NCI-H2196 (cell line): ENCODE measurements around the gene AP1M1.
A peak's percentile ranks its signal among the peaks of the same experiment; 100 is the strongest.

Experiments used
- DNase-seq: peaks from one replicate; lab custom pipeline; 2025; ENCODE audit not compliant: unreplicated experiment; lab: John Stamatoyannopoulos, UW

The AP1M1 gene

DNA sequence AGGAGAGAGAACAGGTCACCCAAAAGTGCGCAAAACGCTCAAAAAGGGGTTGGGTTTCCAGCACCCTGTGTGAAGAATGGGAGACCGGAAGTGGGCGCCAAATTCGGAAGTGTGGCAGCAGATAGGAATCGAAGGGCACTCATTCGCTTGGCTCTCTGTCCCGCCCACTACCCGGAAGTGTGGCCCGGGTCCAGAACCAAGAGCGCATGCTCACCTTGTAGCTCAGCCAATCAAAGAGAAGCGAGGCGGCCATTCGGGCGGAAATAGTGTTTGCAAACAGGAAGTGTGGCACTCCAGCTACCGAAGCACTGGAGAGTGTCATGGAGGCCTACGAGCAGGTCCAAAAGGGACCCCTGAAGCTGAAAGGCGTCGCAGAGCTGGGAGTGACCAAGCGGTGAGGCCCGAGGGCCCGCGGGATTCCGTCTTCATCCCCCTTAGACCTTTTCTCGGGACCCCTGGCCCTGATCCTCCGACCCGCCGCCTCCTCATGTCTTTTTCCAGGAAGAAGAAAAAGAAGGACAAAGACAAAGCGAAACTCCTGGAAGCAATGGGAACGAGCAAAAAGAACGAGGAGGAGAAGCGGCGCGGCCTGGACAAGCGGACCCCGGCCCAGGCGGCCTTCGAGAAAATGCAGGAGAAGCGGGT lies 12.5 kb upstream of the AP1M1 start, which contains the start of gene FAM32A:
TSS of gene FAM32A (plus strand) at position 288 of the 645 bp plus-strand sequence. CDS start at position 321, 33 bp downstream.
- peak; percentile 97 for DNase-seq

DNA sequence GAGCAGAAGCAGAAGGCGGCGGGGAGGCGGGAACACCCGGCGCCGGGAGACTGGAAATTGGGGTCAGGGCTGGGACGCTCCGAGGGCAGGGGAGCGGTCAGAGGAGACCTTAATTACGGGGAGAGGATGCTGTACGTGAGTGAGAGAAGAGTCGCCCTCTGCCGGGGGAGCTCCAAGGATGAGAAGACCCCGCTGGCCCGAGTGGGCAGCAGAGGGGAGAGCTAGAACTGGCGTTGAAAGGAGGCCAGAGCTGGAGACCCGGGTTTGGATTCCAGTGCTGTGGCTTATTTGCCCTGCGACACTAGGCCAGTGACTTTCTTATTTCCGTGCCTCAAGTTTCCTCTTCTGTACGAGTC lies 12.0 kb upstream of the AP1M1 start:
- DNase-seq, result peak; percentile 10

- DNase-seq, result no peak
These were observed 9.2 kb upstream of the AP1M1 start for GRCh38 chr19:16188521-16188920.

GRCh38 chr19:16190198-16190597 lies 7.5 kb upstream of the AP1M1 start:
- DNase-seq, result no peak

GRCh38 chr19:16190736-16191135 lies 7.0 kb upstream of the AP1M1 start:
- no peak for DNase-seq

DNA sequence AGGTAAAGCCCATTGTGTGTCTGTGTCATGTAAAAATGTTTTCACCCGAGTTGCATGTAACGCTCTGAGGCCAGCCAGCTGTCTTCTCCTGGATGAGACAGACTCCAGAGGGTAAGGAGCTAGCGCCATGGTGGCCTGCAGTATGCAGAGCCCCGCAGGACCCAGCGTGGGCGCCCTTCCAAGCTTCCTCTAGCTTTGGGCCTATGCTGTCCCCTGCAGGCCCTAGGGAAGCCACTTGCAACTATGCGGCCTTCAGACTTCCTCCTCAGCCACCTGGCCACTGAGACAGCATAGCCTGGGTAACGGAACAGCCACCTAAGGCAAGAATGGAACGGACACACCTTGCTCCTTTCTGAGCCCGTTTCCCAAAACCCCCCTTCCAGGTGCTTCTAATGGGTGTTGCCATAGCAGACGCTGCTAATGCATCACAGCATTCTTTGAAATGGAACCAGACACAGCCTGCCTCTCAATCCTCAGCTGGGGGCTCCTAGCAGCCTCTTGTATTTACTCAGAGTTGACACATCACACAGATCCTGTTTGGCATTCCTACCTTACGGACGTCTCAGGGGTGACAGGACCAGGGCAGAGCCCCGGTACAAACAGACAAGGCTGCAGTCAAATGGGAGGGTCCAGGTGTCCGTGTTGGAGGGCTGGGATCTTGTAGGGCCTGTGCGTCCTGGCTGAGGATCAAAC lies 6.3 kb upstream of the AP1M1 start:
- DNase-seq, result no peak

DNA sequence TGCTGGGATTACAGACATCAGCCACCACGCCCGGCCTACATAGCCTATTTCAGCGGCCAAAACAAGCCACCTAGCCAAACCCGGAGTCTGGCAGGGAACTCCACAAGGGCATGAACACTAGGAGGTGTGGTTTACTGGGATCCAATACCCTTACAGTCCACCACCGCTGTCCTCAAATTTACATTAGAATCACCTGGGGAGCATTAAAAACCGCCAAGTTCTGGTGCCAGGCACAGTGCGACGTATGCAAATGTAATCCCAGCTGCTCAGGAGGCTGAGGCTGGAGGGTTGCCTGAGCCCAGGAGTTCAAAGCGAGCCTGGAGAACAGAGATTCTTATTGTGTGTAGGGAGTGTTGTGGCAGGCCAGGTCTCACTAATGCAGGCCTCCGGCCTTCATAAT lies 4.2 kb upstream of the AP1M1 start:
- DNase-seq, result no peak

DNA sequence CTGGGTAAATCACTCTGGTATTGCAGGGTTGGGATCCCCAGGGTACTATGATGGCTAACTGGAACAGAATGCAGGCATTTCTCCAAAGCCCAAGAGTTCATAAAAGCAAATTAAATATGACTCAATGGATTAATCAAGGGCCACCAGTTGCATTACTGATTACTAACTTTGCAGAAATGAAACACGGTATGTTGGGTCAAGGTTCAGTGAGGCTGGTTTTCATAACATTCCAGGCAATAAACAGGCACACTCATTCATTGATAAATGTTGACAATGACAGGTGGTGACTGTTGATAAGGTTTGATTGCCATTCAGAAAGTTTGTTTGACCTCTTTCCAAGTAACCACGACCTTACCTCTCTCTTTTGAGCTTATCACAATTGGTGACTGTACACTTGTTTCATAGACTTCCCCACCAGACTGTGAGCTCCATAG lies 506 bp upstream of the AP1M1 start:
- no peak for DNase-seq

DNA sequence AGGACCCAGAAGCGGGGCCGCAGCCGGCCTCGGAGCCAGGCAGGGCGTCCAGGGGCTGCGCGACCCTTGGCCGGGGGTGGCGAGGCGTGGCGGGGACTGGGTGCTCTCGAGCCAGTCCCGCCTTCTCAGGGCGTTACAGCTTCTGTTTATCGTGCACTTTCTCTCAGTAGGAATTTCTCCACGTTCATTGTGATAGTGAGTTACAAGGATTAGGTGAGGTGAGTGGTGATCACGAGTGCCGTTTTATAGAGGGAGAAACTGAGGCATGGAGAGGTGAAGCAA lies 600 bp downstream of the AP1M1 start:
- DNase-seq, result no peak

DNA sequence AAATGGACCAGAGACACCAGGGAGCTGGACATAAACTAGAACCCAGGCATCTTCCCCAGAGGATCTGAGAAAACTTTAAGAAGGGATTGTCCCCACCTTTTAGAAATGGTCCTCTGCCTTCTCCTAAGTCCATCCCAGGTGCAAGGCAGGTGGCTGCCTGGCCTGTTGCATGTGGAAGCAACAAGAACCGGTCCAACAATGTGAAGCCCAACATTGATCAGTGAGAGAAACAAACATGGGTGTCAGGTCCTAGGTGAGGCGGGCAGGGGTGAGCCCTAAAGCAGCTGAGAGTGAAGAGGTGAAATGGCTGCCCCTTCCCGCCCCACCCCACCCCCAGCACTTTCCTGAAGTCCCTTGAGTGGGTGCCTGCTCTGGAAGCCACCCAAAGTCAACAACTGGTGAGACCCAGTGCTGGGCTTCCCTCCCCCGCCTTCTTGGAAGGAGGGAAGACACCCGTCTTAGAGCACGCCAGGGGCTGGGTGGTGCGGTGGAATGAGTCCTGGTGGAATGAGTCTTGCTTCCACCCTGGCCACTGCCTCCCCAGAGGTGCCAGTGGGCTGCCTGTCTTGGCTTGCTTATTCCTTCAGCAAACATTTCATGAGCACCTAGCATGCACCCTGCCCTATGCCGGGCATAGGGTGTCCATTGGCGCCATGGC lies 1.7 kb downstream of the AP1M1 start:
- DNase-seq, result no peak

DNA sequence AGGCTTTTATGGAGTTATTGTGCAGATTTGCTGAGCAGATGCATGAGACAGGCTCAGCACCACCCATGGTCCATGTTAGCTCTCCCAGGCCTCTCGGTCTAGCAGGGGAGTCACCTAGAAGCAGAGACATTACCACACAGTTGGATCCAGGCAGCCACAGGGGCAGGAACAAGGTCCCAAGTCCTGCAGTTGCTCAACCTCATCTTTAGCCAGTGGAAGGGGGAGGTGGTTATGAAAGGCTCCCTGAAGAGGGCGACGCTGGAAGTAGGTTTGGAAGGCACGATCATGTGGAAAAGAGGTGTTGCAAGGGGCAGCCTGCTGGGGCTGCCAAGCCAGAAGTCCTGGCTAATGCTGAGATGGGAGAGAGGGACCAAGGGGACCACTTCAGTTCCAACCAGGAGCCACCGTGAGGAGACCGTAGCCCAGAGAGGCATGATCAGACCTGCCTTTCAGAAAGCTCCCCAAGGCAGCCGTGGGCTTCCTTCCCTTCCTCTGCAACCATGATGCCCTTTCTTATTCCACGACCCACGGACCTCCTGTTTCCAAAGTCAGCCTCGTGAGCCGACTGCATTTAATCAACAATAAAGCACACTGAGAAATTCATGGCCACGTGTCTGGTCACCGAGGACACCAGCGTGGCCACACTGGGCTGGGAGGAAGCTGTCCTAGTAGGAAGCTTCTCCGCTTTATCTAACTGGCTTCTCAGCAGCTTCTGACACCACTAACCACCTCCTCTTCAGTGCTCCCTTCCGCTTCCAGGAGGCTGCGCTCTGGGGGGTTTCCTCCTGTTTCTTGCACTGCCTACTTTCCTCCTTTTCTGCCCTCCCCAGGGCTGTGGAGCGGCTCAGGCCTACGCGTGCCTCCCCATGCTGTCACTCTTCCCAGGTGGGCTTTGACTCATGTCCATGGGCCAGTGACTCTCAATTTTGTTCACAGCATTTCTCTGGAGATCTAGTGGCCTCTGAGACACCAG lies 2.6 kb downstream of the AP1M1 start:
- no peak for DNase-seq

DNA sequence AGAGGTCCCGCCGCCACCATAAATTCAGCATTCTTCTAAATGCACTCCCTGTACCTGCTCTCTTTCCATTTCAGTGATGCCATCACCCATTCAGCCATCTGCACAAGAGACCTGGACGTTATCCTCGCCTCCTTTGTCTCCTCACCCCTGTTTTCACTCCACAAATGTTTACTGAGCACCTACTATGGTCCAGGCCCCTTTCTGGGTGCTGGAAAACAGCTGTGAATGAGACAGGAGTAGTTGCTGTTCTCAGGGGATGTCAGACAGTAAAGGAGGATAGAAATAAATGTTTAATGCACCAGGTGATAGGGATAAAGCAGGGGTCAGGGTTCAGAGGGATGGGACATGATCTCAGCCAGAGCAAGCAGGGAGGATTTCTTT lies 3.3 kb downstream of the AP1M1 start:
- DNase-seq, result no peak

DNA sequence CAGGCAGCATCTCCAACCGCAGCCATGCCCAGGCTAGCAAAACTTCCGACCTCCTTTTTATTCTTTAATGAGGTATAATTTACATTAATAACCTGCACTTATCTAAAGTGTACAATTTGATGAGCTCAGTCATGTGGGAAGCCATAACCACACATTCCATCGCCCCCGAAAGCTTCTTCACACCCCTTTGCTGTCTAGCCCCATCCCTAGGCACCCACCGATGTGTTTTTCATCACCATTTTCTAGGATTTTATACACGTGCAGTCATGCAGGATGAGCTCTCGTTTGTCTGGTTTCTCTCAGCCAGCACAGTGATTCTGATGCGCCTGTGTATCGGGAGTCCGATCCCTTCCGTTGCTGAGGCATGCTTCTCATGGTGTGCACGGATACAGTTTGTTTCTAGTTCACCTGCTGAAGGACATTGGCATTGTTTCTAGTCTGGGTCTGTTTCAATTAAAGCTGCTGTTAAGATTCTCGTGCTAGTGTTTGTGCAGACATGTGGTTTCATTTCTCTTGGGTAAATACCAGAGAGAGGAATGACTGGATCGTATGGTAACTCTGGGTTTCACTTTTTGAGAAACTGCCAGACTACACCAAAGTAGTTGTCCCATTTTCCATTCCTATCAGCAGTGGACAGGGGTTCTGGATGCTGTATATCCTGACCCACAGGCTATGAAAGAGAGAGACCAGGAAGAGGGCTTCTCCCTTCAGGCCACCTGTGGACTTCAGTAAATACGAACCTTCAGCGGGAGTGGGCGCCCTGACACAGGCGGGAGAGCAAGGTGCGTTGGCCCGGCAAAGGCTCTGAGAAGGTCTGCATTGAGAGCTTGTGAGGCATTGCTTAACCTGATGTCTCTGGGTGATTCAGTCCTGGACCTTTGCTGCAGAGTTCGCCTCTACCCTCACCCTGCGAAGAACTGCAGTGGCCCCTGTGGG lies 4.9 kb downstream of the AP1M1 start:
- DNase-seq, result no peak

- no peak for DNase-seq
These were observed 5.7 kb downstream of the AP1M1 start for GRCh38 chr19:16203256-16204004.

DNA sequence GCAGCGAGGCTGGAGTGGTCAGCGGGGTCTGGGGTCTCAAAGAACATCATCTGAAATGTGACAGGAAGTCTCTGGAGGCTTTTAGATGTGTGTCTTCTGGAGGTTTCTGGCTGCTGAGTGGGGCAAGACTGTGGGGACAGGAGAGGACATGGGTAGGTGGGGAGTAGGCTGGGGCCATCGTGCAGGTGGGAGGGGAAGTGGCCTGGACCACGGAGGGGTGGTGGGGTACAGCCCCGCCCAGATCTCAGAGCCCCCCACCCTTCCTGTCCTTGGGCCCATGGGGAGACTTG lies 6.2 kb downstream of the AP1M1 start:
- DNase-seq, result no peak

DNA sequence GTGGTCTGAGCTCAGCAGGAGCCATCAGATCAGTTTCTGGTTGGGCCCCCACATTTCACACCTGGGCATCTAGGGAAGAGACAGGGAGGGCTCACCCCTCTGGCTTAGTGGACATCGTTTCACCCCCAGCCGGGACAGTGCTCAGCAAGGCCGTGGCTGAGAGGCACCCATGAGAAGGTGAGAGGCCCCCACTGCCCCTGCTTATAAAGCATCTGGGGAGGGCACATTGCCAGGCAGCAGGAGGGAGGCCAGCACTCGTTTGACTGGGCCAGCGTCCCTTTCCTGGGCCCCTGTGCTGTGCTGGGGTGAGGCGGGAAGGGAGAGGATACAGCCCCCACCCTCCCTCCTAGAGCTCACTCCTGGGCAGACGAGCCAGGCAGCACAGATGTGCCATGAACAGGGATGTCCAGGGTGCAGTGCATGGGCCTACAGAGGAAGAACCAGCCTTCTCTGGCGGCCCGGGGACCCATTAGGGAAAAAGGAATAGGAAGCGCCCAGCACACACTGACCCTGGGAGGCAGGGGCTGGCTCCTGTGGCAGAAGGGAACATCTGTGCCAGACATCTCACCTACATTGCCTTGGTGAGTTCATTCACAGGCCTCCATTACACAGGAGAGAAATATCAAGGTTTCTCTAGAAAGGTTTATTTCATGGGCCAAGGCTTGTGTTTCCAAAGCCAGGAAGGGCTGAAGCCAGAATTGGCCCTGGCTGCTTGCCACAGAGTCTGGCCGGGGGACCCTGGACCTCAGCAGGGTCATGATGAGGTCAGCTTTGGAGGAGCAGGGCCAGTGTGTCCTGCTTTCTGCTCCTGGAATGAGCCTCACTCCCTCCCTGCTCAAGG lies 7.7 kb downstream of the AP1M1 start:
- no peak for DNase-seq

DNA sequence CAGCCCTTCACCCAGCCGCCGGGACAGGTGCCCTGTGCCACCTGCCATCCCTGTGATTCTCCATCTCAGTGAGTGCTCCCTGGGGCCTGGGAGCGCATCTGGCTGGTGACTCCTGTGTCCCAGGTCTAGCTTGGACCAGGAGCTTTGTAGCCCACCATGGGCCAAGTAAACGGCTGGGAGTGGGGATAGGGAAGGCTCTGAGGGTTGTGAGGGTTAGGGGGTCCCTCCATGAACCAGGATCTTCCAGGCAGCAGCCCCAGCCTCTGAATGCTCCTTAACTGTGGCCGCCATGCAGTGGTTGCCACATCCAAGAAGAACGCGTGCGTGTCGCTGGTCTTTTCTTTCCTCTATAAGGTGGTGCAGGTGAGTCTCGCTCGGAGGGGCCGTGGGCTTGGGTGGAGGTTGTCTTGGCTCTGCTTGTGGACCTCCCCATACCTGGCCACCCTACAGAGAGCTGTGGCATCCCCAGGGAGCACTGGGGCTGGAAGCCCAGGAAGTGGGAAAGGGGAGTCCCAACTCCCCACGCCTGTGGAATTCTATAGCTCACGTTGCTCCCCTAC lies 8.4 kb downstream of the AP1M1 start:
- DNase-seq, result no peak

DNA sequence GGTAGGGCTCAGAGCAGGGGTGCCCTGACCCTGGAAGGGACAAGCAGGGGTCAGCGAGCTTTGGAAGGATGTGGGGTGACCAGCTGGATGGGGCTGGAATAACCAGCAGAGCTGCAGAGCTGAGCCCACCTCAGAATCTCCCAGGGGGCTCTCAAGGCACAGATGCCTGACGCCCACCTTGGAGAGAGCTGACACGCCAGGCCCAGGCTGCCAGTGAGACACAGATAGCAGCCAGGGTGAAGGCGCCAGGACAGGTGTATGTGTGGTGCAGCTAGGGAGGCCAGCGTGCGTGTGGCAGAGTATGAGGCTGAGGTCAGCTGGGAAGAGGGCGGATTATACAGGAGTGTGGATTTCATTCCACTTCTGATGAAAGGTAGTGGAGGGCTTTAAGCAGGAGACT lies 8.9 kb downstream of the AP1M1 start:
- no peak for DNase-seq

DNA sequence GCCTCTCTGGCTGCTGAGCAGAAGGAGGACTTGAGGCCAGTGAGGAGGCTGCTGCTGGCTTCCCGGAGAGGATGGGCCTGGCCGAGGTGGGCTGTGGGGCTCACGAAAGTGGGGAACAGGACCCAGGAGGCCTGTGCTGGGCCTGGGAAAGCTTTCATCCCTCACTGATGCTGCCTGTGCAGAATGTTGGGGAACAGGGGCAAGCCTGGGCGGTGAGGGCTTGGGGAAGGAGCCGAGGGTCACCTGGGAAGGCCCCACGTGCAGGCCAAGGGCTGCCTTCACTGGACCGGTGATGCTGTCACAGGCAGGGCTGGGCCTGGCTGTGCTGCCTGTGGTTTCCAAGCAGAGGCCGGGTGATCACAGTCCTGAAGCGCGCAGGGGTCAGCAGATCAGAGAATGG lies 9.4 kb downstream of the AP1M1 start:
- DNase-seq, result no peak
